Thyroid gland (tissue), 4 donors: ENCODE measurements around the gene ACP5.

Experiments used
- CTCF ChIP-seq, 6 experiments: fragments of 200-600 bp in 3 of 6; fragments of 450-650 bp in 3 of 6; sonication (generic) in 3 of 6; IDR thresholded peaks; one replicate each; pipeline ENCODE4 v1.5.1; 2016 to 2019; ENCODE audit warnings: antibody characterized with exemption in 6 of 6, mild to moderate bottlenecking in 2 of 6, inconsistent platforms in 1 of 6, moderate library complexity in 1 of 6
- POLR2A ChIP-seq, 2 donors: fragments of 450-650 bp; IDR thresholded peaks; one replicate each; pipeline ENCODE4 v1.6.1; 2017; ENCODE audit warnings: antibody characterized with exemption in 2 of 2, mild to moderate bottlenecking in 2 of 2, moderate library complexity in 1 of 2

- TF ChIP-seq CTCF (IDR thresholded peaks at IDR 0.05) = no peak
- no peak for TF ChIP-seq POLR2A (IDR thresholded peaks at IDR 0.05)
These were observed 37.7 kb downstream of the ACP5 start for GRCh38 chr19:11539495-11540365.
